T-cell (primary cell): ENCODE results near the gene MAPKBP1. TPM values are rescaled to one million over a fixed set of nuclear protein-coding genes. Genes with fewer than 3 reads are reported as not detected.

Experiments used
- ATAC-seq, 4 experiments: fragments of 200-7000 bp in 3 of 4; fragments of 150-1000 bp in 1 of 4; cut with Tn5 transposase; replicated peaks in 1 of 4; 1 replicate in 3 of 4; 2 replicates in 1 of 4; pipeline ENCODE4 v1.10.0; 2021; ENCODE audit warnings: moderate library complexity in 3 of 4, mild to moderate bottlenecking in 2 of 4, moderate number of reproducible peaks in 1 of 4
- CTCF ChIA-PET, 2 donors: fragments of 300-600 bp; sonication (Branson Sonifier 250); formaldehyde crosslinking; loops; one replicate each; lab custom pipeline; 2022; ENCODE audit warnings: antibody characterized with exemption in 2 of 2; lab: Charles Lee
- POLR2A ChIA-PET, 2 donors: fragments of 300-600 bp; sonication (Branson Sonifier 250); formaldehyde crosslinking; loops; one replicate each; lab custom pipeline; 2022; ENCODE audit warnings: antibody characterized with exemption in 2 of 2; lab: Charles Lee
- DNase-seq, 35 experiments: peaks; one replicate each; pipeline versions ENCODE4 v3.0.0 to v3.0.0-alpha.2; 2013 to 2023
- H3K27ac ChIP-seq: one replicate; pipeline ENCODE4 v1.5.1; 2013; ENCODE audit warnings: low read length
- H3K27me3 ChIP-seq, 2 experiments: replicated peaks in 1 of 2; 1 replicate in 1 of 2; 2 replicates in 1 of 2; pipeline versions ENCODE4 v1.6.1 to v1.7.0; 2013; ENCODE audit warnings: low read length in 1 of 2, mixed read lengths in 1 of 2; ENCODE audit not compliant: control insufficient read depth in 2 of 2, insufficient read depth in 2 of 2; ENCODE audit errors: extremely low read depth in 1 of 2
- H3K36me3 ChIP-seq, 2 donors: 1 replicate in 1 of 2; 2 replicates in 1 of 2; pipeline versions ENCODE4 v1.6.1 to v1.7.0; 2013; ENCODE audit warnings: low read length in 1 of 2; ENCODE audit not compliant: control insufficient read depth in 2 of 2, insufficient read depth in 1 of 2; ENCODE audit errors: extremely low read depth in 1 of 2
- H3K4me1 ChIP-seq, 2 experiments: 1 replicate in 1 of 2; 2 replicates in 1 of 2; pipeline versions ENCODE4 v1.6.1 to v1.7.0; 2013; ENCODE audit warnings: low read length in 2 of 2, mixed read lengths in 1 of 2; ENCODE audit not compliant: insufficient read depth in 2 of 2, control insufficient read depth in 1 of 2; ENCODE audit errors: extremely low read depth in 1 of 2
- H3K4me3 ChIP-seq, 2 donors: 1 replicate in 1 of 2; 2 replicates in 1 of 2; pipeline versions ENCODE4 v1.5.1 to v1.7.0; 2013; ENCODE audit warnings: mild to moderate bottlenecking in 2 of 2, low read length in 1 of 2, moderate library complexity in 1 of 2; ENCODE audit not compliant: control insufficient read depth in 1 of 2; ENCODE audit errors: extremely low read depth in 1 of 2
- H3K9me3 ChIP-seq: 2 replicates; pipeline ENCODE4 v1.7.0; 2013
- H3K27ac Mint-ChIP-seq, 2 donors: one replicate each; pipeline ENCODE4 v1.8.0; 2020 to 2021; ENCODE audit warnings: mild to moderate bottlenecking in 2 of 2, mixed read lengths in 2 of 2
- H3K27me3 Mint-ChIP-seq, 2 donors: one replicate each; pipeline ENCODE4 v1.8.0; 2021 to 2022; ENCODE audit warnings: mixed read lengths in 2 of 2
- H3K36me3 Mint-ChIP-seq: one replicate; pipeline ENCODE4 v1.8.0; 2021; ENCODE audit warnings: mixed read lengths
- H3K4me1 Mint-ChIP-seq, 3 donors: one replicate each; pipeline ENCODE4 v1.8.0; 2020 to 2022; ENCODE audit warnings: mixed read lengths in 3 of 3, mild to moderate bottlenecking in 1 of 3
- H3K4me3 Mint-ChIP-seq, 3 donors: one replicate each; pipeline ENCODE4 v1.8.0; 2020 to 2022; ENCODE audit warnings: mild to moderate bottlenecking in 3 of 3, mixed read lengths in 3 of 3, moderate library complexity in 3 of 3
- H3K9me3 Mint-ChIP-seq, 3 donors: one replicate each; pipeline ENCODE4 v1.8.0; 2020 to 2022; ENCODE audit warnings: mixed read lengths in 3 of 3
- WGBS: methylation state at CpG from one replicate; pipeline ENCODE4 v1.1.5; 2013; ENCODE audit warnings: missing lambda C conversion rate; ENCODE audit not compliant: insufficient coverage; 5-methylcytosine and 5-hydroxymethylcytosine counted together
- total RNA-seq, 35 experiments: library from RNA in 6 of 35; stranded (reverse) in 6 of 35; fragments of 120-200 nt in 1 of 35; gene quantifications; one replicate each; pipeline versions ENCODE4 v1.2.1 to v1.2.4 and lab custom pipeline; 2013 to 2026

The MAPKBP1 gene
- total RNA-seq, 5 donors from 2014 or later (not counting 1 experiment from before 2014, with no cell fraction given) = 37.0 to 44.8 (median 38.2) TPM

DNA sequence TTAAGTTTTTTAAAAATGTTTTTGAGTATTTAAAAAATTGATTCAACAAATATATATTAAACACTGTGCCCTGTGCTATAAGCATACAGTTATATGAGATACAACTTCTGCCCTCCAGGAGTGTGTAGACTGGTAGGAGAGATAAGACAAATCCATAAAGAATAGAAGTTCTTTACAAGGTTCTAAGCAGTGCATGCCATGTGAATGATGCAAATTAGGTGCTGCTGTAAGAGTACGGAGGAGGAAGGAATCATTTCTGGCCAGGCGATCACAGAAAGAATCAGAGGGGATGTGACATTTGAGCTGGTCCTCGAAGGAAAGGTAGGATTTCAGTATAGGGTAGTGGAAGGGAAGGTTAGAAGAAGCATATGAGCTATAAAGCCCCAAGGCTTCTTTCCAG lies 14.0 kb downstream of the MAPKBP1 start:
- Mint-ChIP-seq H3K9me3 (no peaks in the 10 kb centered on the region), H3K27ac (peak overlapping the region in 1 of 2 donors; percentile 24), H3K27me3 (no peaks in the 10 kb centered on the region), H3K36me3 (peaks cover 5% of the 10 kb centered on the region), H3K4me3 (no peak overlapping the region), H3K4me1 (peaks cover 37 to 48% (median 42%) of the 10 kb centered on the region in 3 donors)
- Histone ChIP-seq H3K27ac (no peak overlapping the region), H3K36me3 (no peaks in the 10 kb centered on the region), H3K4me1 (peaks cover 20 to 21% of the 10 kb centered on the region in 2 experiments), H3K27me3 (no peaks in the 10 kb centered on the region), H3K9me3 (no peaks in the 10 kb centered on the region), H3K4me3 (no peak overlapping the region)
- ATAC-seq (no peak), DNase-seq (no peak)
- 86% methylated on average over 3 of the region's 3 CpGs for WGBS
- ChIA-PET POLR2A (no interaction called here), CTCF (interaction anchor here (0.6 to 2.2 kb wide), 3 partner anchors 15 to 551 kb away, joined by 3 to 5 read pairs (median 4); no protein-coding TSS in a partner anchor)

DNA sequence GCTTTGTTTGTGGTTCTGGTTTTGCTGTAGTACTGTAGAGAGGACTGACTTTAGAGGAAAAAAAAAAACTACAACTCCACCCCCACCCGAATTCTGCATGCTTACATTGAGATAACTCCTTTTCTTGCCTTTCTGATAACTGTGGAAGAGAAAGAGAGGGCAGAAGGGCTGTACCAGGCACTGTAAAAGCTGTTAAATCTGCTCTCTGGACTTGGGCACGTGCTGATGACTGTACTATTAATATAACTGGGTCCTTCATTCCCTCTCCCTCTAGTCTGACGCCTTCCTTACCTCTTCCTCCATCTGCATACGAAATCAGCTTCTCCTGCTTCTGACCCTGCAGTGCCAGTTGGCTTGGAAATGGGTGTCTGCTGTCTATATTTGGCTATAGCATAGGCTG lies 15.0 kb downstream of the MAPKBP1 start:
- no peaks in the 10 kb centered on the region for H3K27me3 Mint-ChIP-seq
- POLR2A ChIA-PET = interaction anchor here in 1 of 2 donors (0.5 kb wide), 1 partner anchor 48 kb away, joined by 3 read pairs; no protein-coding TSS in a partner anchor

DNA sequence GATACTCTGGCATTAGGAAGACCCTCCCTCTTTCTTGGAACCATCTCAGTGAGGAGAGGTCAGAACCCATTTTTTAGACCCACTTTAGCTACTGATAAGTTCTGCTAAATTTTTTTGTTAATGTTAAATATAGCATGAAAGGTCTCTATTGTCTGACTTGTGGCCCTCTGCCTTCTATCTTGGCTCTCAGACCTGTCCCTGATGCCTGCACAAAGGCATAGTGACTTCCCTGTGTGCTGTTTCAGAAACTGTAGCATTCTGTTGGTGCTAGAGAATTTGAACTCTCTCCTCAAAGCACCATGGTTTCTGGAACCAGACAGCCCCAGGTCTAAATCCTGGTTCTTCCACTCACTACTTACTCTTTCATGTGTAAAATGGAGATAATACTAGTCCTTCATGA lies 15.4 kb downstream of the MAPKBP1 start:
- POLR2A ChIA-PET = no interaction called here
- no peak overlapping the region for H3K27ac ChIP-seq
- ATAC-seq (no peak), DNase-seq (no peak)
- CTCF ChIA-PET = interaction anchor here (0.5 to 2.2 kb wide), 3 partner anchors 16 to 1345 kb away, joined by 3 to 5 read pairs (median 5); no protein-coding TSS in a partner anchor
- peaks cover 20 to 21% of the 10 kb centered on the region in 2 experiments for H3K4me1 ChIP-seq
- Mint-ChIP-seq H3K27me3 (no peaks in the 10 kb centered on the region), H3K9me3 (no peaks in the 10 kb centered on the region), H3K27ac (peak overlapping the region in 1 of 2 donors; percentile 9), H3K4me1 (peaks cover 37 to 48% (median 45%) of the 10 kb centered on the region in 3 donors), H3K4me3 (no peak overlapping the region), H3K36me3 (no peaks in the 10 kb centered on the region)
- H3K4me3 ChIP-seq = no peak overlapping the region
- no peaks in the 10 kb centered on the region for H3K27me3 ChIP-seq
- no peaks in the 10 kb centered on the region for H3K9me3 ChIP-seq
- H3K36me3 ChIP-seq = no peaks in the 10 kb centered on the region

More for the DNA sequence above, 15.0 kb downstream of the MAPKBP1 start:
- Histone ChIP-seq H3K4me1 (peaks cover 20 to 21% of the 10 kb centered on the region in 2 experiments), H3K9me3 (no peaks in the 10 kb centered on the region), H3K27ac (no peak overlapping the region), H3K36me3 (no peaks in the 10 kb centered on the region), H3K4me3 (no peak overlapping the region), H3K27me3 (no peaks in the 10 kb centered on the region)
- ATAC-seq (no peak), DNase-seq (no peak)
- CTCF ChIA-PET = interaction anchor here (0.5 to 2.2 kb wide), 4 partner anchors 16 to 1344 kb away, joined by 3 to 5 read pairs (median 4); no protein-coding TSS in a partner anchor
- peak overlapping the region in 1 of 2 donors; percentile 9 for H3K27ac Mint-ChIP-seq
- H3K9me3 Mint-ChIP-seq = no peaks in the 10 kb centered on the region
- no peak overlapping the region for H3K4me3 Mint-ChIP-seq
- H3K36me3 Mint-ChIP-seq = no peaks in the 10 kb centered on the region
- peaks cover 35 to 46% (median 41%) of the 10 kb centered on the region in 3 donors for H3K4me1 Mint-ChIP-seq
- WGBS = no CpG with 5 or more reads among the region's 4 CpGs

DNA sequence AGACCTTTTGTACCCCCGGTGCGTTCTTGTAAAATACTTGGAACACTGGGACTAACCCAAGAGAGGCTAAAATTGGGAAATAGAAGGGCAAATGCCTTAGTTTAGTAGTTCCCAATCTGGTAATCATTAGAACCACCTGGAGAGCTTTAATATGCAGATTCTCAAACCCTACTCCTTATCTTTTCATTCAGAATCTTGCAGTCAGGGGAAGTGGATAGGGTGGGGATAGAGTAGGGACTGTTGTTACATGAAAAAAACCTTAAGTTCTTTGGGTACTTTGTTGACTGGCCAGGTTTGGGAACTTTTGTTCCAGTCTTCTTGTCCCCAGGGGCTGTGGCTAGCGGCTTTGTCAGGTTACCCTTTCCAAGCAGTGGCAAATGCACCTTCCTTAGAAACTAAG lies 15.9 kb downstream of the MAPKBP1 start:
- peaks cover 20 to 21% of the 10 kb centered on the region in 2 experiments for H3K4me1 ChIP-seq
- DNase-seq (no peak), ATAC-seq (no peak)
- no peaks in the 10 kb centered on the region for H3K9me3 ChIP-seq
- WGBS = no CpG with 5 or more reads among the region's 3 CpGs
- ChIA-PET POLR2A (no interaction called here), CTCF (interaction anchor here in 1 of 2 donors (2.2 kb wide), 1 partner anchor 17 kb away, joined by 5 read pairs; no protein-coding TSS in a partner anchor)
- H3K4me3 Mint-ChIP-seq = peak overlapping the region in 1 of 3 donors; percentile 51
- H3K9me3 Mint-ChIP-seq = no peaks in the 10 kb centered on the region
- no peaks in the 10 kb centered on the region for H3K36me3 ChIP-seq
- H3K4me3 ChIP-seq = no peak overlapping the region
- H3K27me3 ChIP-seq = no peaks in the 10 kb centered on the region
- H3K27me3 Mint-ChIP-seq = no peaks in the 10 kb centered on the region
- H3K36me3 Mint-ChIP-seq = no peaks in the 10 kb centered on the region
- no peak overlapping the region for H3K27ac Mint-ChIP-seq
- H3K27ac ChIP-seq = no peak overlapping the region
- peaks cover 40 to 50% (median 50%) of the 10 kb centered on the region in 3 donors for H3K4me1 Mint-ChIP-seq

DNA sequence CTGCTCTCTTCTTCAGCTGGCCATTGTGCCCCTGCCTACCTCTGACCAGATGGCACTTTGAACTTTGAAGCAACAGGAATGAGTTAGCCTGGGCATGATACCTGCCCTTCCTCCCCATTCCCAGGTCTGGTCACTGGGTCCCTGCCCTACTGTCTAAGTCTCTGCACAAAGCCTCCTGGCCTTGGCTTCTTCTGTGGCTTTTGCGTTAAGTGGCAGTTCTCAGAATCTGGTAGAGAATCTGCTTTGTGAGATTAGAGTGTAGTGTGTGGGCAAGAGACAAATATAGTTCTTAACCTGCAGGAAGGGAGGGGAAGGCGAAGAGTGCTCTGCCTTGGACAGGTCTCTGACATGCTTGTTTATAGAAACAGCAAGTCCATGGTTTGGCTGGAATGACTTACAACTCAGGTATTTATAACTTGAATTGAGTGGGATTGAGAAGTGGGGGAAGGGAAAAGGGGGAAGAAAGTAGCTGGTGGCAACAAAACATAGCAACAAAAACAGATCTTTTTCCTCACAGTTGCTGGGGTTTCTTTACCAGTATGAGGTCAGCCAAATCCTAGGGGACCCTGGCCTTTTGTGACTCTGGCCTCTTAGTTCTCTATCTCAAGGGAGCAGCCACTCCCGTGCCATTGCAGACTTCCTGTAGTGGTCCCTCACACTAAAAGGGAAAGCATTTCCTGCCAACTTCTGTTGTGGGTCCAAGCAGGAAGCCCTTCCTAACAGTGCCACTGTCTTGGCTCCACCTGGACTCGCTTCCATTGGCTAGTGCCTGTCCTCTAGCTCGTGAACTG lies 16.7 kb downstream of the MAPKBP1 start:
- no peak overlapping the region for H3K27ac ChIP-seq
- ATAC-seq (peak in 2 of 4 experiments; percentile 26 to 47), DNase-seq (no peak)
- CTCF ChIA-PET = interaction anchor here in 1 of 2 donors (0.7 kb wide), 2 partner anchors 17 to 95 kb away, joined by 3 to 4 read pairs; partner anchors contain the start of gene MAPKBP1
- no peaks in the 10 kb centered on the region for H3K27me3 ChIP-seq
- no peaks in the 10 kb centered on the region for H3K36me3 Mint-ChIP-seq
- H3K27me3 Mint-ChIP-seq = no peaks in the 10 kb centered on the region
- H3K9me3 ChIP-seq = no peaks in the 10 kb centered on the region
- WGBS = 39% methylated on average over 4 of the region's 5 CpGs
- peak overlapping the region in 1 of 2 donors; percentile 78 for H3K27ac Mint-ChIP-seq
- POLR2A ChIA-PET = no interaction called here
- H3K4me3 Mint-ChIP-seq = peak overlapping the region in 1 of 3 donors; percentile 51
- no peak overlapping the region for H3K4me3 ChIP-seq
- H3K36me3 ChIP-seq = no peaks in the 10 kb centered on the region
- H3K4me1 ChIP-seq = peaks cover 21 to 24% of the 10 kb centered on the region in 2 experiments
- no peaks in the 10 kb centered on the region for H3K9me3 Mint-ChIP-seq
- peaks cover 45 to 58% (median 53%) of the 10 kb centered on the region in 3 donors for H3K4me1 Mint-ChIP-seq

DNA sequence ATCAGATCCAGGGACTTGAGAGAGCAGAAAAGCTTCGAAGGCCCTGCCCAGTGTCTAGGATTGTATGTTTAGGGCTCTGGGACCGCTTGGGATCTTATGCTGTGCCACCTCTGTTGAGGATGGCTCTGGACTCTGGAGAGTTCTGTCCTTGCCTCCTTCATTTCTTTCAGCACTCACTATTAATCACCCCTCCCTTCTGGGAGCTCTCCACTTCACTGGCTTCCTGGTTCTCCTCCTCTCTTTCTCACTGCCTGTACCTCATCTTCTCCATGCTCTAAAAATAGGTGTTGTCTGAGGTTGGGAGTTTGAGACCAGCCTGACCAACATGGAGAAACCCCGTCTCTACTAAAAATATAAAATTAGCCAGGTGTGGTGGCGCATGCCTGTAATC lies 17.3 kb downstream of the MAPKBP1 start:
- ChIA-PET POLR2A (no interaction called here), CTCF (interaction anchor here in 1 of 2 donors (0.7 kb wide), 2 partner anchors 18 to 96 kb away, joined by 3 to 4 read pairs; partner anchors contain the start of gene MAPKBP1)
- Mint-ChIP-seq H3K9me3 (no peaks in the 10 kb centered on the region), H3K4me3 (peak overlapping the region in 1 of 3 donors; percentile 51), H3K27ac (no peak overlapping the region), H3K36me3 (no peaks in the 10 kb centered on the region), H3K4me1 (peaks cover 51 to 63% (median 59%) of the 10 kb centered on the region in 3 donors), H3K27me3 (no peaks in the 10 kb centered on the region)
- H3K36me3 ChIP-seq = no peaks in the 10 kb centered on the region
- no peaks in the 10 kb centered on the region for H3K27me3 ChIP-seq
- no peak overlapping the region for H3K27ac ChIP-seq
- no peak overlapping the region for H3K4me3 ChIP-seq
- DNase-seq (no peak), ATAC-seq (no peak)
- peaks cover 25 to 26% of the 10 kb centered on the region in 2 experiments for H3K4me1 ChIP-seq
- H3K9me3 ChIP-seq = no peaks in the 10 kb centered on the region
- no CpG with 5 or more reads among the region's 4 CpGs for WGBS
